ENCODE measurements around the gene OR11H6.
"Not testable (repeated sequence)": the region's sequence is repeated elsewhere in the genome, so short reads cannot be mapped to it uniquely, and the experiment has no call there.

The OR11H6 gene

GRCh38 chr14:20194101-20194500 is 29.4 kb upstream of the OR11H6 start:
- H3K79me2 ChIP-seq = no peaks in the 10 kb centered on the region
- no peak overlapping the region for H3K27ac ChIP-seq
- H3K4me1 ChIP-seq = no peaks in the 10 kb centered on the region
- TF ChIP-seq CTCF (IDR thresholded peaks at IDR 0.05) = no peak
- no peak overlapping the region for H2AFZ ChIP-seq
- H3K4me3 ChIP-seq (ENCODE audit: low read depth, low read length) = no peak overlapping the region
- no peaks in the 10 kb centered on the region for H3K9me3 ChIP-seq (ENCODE audit: control insufficient read depth, low read length)
- H3K4me2 ChIP-seq (ENCODE audit: low read length) = no peak overlapping the region
- no peaks in the 10 kb centered on the region for H3K27me3 ChIP-seq (ENCODE audit: control insufficient read depth, insufficient read depth, low read length)
- H3K9ac ChIP-seq = no peak overlapping the region
- no peaks in the 10 kb centered on the region for H3K36me3 ChIP-seq (ENCODE audit: control insufficient read depth, insufficient read depth, low read length)

DNA sequence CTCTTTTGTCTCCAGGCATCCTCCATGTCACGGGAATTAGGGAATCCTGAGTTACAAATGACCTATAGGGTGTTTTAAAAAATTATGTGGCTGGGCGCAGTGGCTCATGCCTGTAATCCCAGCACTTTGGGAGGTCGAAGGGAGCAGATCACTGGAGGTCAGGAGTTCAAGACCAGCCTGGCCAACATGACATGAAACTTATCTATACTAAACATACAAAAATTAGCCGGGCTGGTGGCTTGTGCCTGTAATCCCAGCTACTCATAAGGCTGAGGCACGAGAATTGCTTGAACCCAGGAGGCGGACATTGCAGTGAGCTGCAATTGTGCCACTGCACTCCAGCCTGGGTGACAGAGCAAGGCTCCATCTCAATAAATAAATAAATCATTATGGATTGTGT is 28.3 kb upstream of the OR11H6 start:
- H3K4me2 ChIP-seq (ENCODE audit: low read length); H3K4me1 ChIP-seq; H2AFZ ChIP-seq; H3K79me2 ChIP-seq; H3K4me3 ChIP-seq (ENCODE audit: low read depth, low read length); H3K27me3 ChIP-seq (ENCODE audit: control insufficient read depth, insufficient read depth, low read length); H3K27ac ChIP-seq; H3K9ac ChIP-seq; H3K9me3 ChIP-seq (ENCODE audit: control insufficient read depth, low read length); H3K36me3 ChIP-seq (ENCODE audit: control insufficient read depth, insufficient read depth, low read length): not testable (repeated sequence)

DNA sequence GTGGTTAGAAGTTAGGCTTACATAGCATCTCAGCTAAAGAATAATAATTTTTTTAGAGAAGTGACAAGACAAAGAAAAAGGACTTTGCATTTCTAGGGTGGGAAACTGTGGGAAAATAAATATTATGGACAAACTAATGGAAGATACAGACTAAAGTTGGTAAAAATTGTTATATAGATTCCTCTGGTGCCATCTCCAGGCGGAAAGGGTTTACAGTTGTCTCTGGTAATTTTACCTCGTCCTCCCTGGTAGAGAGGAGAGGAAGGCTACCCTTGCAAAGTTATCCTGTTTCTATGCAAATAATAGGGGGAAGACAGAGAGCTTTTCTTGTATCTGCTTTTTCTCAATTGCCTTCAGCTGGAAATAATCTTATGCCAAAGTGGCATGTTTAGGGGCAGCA is 27.6 kb upstream of the OR11H6 start:
- Histone ChIP-seq H3K36me3 (ENCODE audit: control insufficient read depth, insufficient read depth, low read length) (no peaks in the 10 kb centered on the region), H3K27me3 (ENCODE audit: control insufficient read depth, insufficient read depth, low read length) (no peaks in the 10 kb centered on the region)

GRCh38 chr14:20197459-20197858 is 26.1 kb upstream of the OR11H6 start:
- Histone ChIP-seq H3K4me2 (ENCODE audit: low read length) (no peak overlapping the region), H3K36me3 (ENCODE audit: control insufficient read depth, insufficient read depth, low read length) (no peaks in the 10 kb centered on the region), H3K79me2 (no peaks in the 10 kb centered on the region), H2AFZ (no peak overlapping the region), H3K4me1 (no peaks in the 10 kb centered on the region), H3K27ac (no peak overlapping the region), H3K4me3 (ENCODE audit: low read depth, low read length) (no peak overlapping the region), H3K9ac (no peak overlapping the region), H3K27me3 (ENCODE audit: control insufficient read depth, insufficient read depth, low read length) (no peaks in the 10 kb centered on the region), H3K9me3 (ENCODE audit: control insufficient read depth, low read length) (no peaks in the 10 kb centered on the region)
- no peak for TF ChIP-seq CTCF (IDR thresholded peaks at IDR 0.05)

More for the DNA sequence above, 27.6 kb upstream of the OR11H6 start:
- H3K9ac ChIP-seq = no peak overlapping the region
- no peak for TF ChIP-seq CTCF (IDR thresholded peaks at IDR 0.05)
- H2AFZ ChIP-seq = no peak overlapping the region
- no peak overlapping the region for H3K4me2 ChIP-seq (ENCODE audit: low read length)
- no peaks in the 10 kb centered on the region for H3K4me1 ChIP-seq
- no peak overlapping the region for H3K27ac ChIP-seq
- H3K9me3 ChIP-seq (ENCODE audit: control insufficient read depth, low read length) = no peaks in the 10 kb centered on the region
- no peak overlapping the region for H3K4me3 ChIP-seq (ENCODE audit: low read depth, low read length)
- no peaks in the 10 kb centered on the region for H3K79me2 ChIP-seq

DNA sequence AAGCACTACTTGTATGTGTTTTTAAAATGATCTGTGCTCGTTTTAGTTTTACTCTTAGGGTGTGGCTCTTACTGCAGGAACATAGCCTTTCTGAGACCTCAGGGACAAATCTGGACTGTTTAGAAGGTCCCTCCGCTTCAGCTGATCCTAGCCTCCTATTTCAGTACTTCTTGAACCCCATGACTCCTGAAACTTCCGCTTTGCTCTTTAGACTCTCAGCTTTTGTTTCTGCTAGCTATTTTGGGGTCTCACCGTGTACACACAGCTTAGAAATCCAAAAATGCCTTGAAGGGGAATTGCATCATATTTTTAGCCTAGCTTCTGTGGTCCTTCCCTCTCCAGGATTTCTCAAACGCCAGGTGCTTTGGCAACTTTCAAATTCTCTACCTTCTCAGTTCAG is 24.5 kb upstream of the OR11H6 start:
- TF ChIP-seq CTCF (IDR thresholded peaks at IDR 0.05) = no peak
- no peak overlapping the region for H3K4me3 ChIP-seq (ENCODE audit: low read depth, low read length)
- no peak overlapping the region for H2AFZ ChIP-seq
- no peaks in the 10 kb centered on the region for H3K9me3 ChIP-seq (ENCODE audit: control insufficient read depth, low read length)
- H3K79me2 ChIP-seq = no peaks in the 10 kb centered on the region
- H3K9ac ChIP-seq = no peak overlapping the region
- no peaks in the 10 kb centered on the region for H3K27me3 ChIP-seq (ENCODE audit: control insufficient read depth, insufficient read depth, low read length)
- no peak overlapping the region for H3K27ac ChIP-seq
- no peak overlapping the region for H3K4me2 ChIP-seq (ENCODE audit: low read length)
- no peaks in the 10 kb centered on the region for H3K4me1 ChIP-seq
- H3K36me3 ChIP-seq (ENCODE audit: control insufficient read depth, insufficient read depth, low read length) = no peaks in the 10 kb centered on the region
